Hypothalamus (tissue), 51 donors: Measurements from ENCODE around the gene LFNG.

ENCODE experiments used
- DNase-seq, 51 donors: peaks; one replicate each; lab custom pipeline; 2025; lab: John Stamatoyannopoulos, UW

LFNG gene

DNA sequence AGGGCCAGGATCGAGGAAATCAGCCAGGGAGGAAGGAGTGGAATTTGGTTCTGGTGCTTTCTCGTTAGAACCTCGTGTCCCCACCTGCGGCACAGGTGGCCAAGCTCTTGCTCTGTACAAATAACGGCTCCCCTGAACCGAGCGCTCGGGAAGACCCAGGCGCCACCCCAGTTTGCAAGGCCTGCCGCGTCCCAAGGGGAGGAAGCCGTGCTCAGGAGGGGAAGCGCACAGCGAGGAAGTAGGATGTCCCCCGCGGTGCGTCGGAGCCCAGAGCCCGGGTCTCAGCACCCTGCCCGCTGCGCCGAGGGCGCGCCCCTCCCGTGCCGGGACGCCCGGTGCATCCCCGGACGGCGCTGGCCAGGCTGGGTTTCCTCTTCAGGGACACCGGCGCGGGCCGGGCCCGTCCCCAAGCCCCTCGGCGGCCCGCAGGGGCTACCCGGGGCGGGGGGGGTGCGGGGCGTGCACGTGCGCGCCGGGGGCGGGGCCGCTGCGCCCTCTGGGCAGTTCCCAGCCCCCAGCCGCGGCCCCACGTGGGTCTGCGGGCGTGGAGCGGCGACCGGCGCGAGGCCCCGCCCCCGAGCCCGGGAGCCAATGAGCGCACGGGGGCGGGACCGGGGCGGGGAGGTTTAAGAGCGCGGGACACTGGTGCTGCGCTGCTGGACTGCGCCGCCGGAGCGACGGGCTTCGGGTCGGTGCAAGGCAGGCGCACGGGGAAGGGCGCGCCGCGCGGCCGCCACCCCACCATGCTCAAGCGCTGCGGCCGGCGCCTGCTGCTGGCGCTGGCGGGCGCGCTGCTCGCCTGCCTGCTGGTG is at the start of gene LFNG:
TSS of gene LFNG (plus strand) at position 656 of the 812 bp plus-strand sequence. CDS start at position 744, 88 bp downstream.
- peak in 49 of 51 donors; percentile 22 to 94 (median 76) for DNase-seq

DNA sequence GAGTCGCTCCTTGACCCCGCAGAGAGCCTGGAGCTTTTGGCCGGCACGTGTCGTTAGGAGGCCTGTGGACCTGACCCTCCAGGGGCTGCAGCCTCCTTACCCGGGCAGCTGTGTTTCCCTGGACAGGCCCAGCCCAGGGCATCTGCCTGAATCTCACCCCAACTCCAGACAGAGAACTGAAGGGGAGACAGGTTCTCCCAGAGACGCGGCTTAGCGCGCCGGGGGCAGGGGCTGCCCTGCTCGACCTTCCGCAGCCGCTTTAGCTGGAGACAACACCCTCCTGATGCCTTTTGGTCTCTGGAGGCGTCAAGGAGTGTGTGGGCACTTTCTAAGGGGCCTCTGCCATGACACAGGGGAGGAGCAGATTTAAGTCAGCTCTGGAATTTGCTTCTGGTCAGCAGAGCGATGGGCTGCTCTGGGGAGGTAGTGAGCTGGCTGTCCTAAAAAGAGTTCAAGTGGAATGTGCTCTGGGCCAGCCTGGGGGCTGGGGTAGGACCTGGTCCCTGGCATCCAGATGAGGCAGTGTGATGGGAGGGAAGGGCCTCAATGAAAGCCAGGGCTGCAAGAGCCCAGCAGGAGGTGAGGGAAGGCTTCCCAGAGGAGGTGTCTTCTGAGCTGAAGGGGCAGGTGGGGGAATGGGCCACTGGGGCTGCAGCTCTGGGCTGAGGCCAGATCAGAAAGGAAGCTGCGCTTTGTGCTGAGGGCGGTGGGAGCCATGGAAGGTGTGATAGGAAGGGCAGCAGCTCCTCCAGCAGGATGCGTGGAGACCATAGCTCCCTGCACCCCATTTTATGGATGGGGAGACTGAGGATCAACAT is 49.2 kb upstream of the LFNG start:
- no peak for DNase-seq

GRCh38 chr7:2471022-2471329 is 48.6 kb upstream of the LFNG start:
- no peak for DNase-seq

DNA sequence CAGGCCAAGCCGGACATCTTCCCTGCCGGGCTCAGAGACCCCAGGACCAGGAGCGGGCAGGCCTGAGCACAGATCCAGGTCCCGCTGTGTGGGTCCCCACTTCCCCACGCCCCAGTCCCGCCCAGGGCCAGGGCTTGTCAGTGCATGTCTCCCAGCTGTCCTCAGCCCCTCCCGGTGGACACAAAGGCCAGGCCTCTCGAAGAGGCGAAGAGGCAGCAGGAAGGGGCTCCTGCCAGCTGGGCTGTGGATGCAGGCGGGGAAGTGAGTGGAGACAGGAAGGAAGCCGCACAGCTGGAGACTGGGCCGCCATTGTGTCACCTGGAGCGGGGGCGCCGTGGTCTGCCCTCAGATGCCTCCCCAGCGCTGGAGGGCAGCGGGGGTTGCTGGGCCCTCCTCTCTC is 48.2 kb upstream of the LFNG start:
- no peak for DNase-seq

GRCh38 chr7:2472739-2473138 is 46.8 kb upstream of the LFNG start:
- no peak for DNase-seq

DNA sequence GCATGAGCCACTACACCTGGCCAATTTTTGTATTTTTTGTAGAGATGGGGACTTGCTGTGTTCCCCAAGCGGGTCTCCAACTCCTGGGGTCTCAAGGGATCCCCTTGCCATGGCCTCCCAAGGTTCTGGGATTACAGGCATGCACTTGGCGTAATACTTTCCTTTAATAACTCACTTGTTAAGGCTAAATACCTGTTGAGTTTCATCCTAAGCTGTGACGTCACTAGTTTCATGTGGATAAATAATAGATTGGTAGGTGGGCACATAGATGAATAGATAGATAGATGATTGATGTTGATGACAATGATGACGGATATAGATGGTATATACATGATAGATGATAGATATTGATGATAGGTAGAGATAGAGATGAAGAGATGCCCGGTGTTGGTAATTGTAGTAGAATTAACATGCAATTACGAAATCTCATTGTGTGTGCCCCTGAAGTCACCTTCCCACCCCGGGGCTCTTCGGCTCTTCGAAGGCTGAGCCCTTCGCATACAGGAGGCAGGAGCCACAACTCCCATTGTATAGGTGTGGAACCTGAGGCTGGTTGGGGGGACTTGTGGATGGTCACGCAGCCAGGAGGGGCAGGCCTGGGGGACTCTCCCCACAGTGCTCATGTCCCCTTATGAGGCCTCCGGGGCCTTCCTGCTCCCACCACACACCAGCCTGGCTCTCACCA is 45.9 kb upstream of the LFNG start:
- DNase-seq, result no peak

DNA sequence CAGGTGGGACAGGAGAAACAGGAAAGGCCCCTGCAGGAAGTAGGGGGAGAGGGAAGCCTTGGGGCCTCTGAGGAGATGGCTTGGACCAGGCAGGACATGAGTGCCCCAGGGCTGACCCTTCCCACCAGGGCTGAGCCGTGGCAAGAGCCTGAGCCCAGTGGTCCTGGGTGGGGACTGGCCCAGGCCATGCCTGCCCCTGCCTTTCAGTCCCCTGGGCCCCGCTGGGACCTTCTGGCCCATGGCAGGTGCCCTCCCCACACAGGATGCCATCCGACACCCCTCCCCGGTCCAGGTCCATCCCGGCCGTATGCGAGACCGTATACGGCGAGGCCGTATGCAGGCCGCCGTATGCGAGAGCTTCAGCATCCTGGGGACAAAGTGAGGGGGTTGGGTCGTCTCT is 45.4 kb upstream of the LFNG start:
- no peak for DNase-seq

- no peak for DNase-seq
Observed at GRCh38 chr7:2474813-2475677, 44.5 kb upstream of the LFNG start.

GRCh38 chr7:2475678-2476015 is 43.9 kb upstream of the LFNG start:
- no peak for DNase-seq

GRCh38 chr7:2476298-2476697 is 43.3 kb upstream of the LFNG start, which contains the start of gene GRIFIN:
Gene GRIFIN, minus strand, starts transcription at chr7:2476398. Its CDS starts 15 bp downstream, at chr7:2476383.
- no peak for DNase-seq

DNA sequence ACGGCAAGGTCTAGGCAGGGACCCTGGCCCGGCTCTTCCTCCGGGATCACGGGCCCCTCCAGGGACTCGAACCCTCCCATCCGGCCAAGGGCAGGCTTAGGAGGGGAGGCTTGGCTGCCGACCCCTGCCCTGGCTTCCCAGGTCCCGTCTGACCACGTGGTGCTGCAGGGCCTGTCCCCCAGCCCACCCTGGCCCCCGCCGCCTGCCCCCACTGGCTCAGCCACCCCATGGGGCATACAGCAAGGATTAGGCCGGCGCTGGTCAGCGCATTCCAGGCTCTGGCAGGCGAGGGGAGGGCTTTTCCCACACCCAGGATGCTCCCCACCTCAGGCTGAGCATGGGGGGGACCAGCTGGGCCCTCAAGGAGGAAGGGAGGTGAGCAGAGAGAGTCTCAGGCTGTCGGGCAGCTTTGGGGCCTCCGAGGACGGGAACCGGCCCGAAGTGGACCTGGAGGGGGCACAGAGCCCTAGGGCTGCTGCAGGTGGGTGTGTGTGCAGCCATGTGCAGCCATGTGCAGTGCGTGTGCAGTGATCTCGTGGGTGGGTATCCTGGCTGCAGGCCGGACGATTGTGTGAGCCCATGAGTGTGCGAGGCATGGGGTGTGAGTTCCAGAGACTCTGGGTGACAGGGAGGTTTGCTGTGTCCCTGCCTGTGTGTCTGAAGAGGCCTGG is 42.7 kb upstream of the LFNG start:
- no peak for DNase-seq

- peak in 32 of 51 donors; percentile 15 to 68 (median 42) for DNase-seq
Observed at GRCh38 chr7:2477447-2478398, 41.9 kb upstream of the LFNG start.

DNA sequence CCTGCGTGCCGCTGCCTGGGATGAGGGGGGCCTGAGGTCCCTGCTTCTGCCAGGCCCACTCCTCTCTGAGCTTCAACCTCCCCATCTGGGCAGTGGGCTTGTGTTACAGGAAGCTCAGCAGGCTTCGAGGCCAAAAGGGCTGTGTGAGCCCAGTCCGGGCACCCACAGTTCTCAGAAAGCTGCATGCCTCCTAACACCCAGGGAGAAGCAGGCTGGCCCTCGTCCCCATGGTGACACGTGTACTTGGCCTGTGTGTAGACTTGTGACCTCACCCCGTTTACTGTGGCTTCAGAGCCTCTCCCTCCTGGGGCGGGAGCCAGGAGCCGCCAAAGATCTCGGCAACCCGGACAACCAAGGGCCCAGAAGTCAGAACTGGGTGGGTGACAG is 41.2 kb upstream of the LFNG start:
- peak in 25 of 51 donors; percentile 8 to 62 (median 34) for DNase-seq

DNA sequence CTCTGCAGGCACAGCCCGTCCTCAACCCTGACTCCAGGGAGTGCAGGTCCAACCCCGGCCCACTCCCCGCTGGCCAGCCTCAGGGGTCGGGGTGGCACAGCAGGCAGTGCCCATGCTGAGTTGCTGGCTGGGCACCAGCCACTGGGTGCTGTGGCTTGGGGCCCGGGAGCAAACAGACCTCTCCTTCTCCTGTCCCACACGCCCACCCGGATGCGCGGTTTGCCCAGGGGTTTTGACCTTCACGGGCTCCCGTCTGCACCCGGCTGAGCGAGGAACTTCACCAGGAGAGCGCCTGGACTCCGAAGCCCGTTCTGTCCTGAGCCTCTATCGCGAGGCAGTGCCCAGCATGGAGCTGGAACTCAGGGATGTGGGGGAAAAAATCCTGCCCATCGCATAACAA is 40.8 kb upstream of the LFNG start:
- DNase-seq, result peak in 2 of 51 donors; percentile 17 to 48

DNA sequence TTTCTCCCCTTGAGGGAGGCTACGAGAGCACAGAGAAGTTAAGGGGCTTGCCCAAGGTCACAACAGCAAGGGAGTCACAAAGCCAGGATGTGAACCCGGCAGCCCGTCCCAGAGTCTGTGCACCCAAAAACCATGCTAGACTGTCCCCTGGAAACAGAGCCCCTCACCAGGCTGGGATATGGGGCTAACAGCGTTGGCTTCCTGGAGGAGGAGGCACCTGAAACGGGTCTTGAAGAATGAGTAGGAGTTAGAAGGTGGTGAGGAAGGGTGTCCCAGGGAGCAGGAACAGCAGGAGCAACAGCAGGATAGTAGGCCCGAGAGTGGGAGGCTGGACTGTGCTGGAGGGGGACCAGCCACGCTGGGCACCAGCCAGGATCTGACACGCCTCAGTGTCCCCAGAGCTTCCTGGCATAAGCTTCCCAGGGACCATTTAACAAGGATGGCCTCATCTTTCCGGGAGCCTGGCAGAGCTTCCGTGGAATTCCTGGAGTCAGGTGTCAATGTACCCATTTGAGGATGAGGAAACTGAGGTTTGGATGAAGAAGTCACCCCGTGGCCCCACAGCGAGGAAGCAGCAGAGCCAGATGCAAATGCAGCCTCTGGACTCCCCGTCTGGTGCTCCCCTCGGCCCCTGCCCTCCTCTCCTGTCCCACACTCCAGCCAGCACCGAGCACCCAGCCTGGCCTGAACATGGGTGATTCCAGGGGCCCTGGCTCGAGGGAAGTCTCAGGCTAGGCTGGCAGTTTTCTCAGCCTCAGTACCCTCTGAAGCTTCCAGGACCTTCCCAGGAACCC is 40.1 kb upstream of the LFNG start:
- no peak for DNase-seq

GRCh38 chr7:2480070-2480408 is 39.5 kb upstream of the LFNG start:
- no peak for DNase-seq

DNA sequence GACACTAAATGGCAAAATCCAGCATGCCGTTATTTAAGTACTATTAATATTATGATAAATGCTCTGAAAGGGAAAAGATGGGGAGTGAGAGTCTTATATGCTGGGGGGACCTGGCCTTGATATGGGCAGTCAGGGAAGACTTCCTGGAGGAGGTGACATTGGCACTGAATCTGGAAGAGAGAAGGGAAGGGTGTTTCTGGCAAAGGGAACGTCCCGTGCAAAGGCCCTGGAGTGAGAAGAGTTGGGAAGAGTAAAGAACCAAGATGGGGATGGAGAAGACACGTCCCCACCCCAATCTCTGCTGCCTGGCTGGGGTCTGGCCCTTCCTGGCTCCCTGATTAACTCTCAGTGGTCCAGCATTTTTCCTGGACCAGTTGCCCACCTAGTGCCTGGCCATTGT is 38.4 kb upstream of the LFNG start:
- no peak for DNase-seq
